Common myeloid progenitor, CD34-positive (primary cell): ENCODE data around the gene CD46.

ENCODE experiments used
- CTCF ChIA-PET: fragments of 350-600 bp; sonication (Branson Sonifier 250); formaldehyde crosslinking; loops from one replicate; lab custom pipeline; 2021; ENCODE audit warnings: antibody characterized with exemption; lab: Charles Lee
- POLR2A ChIA-PET: fragments of 350-600 bp; sonication (Branson Sonifier 250); formaldehyde crosslinking; loops from one replicate; lab custom pipeline; 2021; ENCODE audit warnings: antibody characterized with exemption; lab: Charles Lee
- DNase-seq, 3 donors: peaks; one replicate each; pipeline versions ENCODE4 v3.0.0 to v3.0.0-alpha.2; 2013
- H3K27ac ChIP-seq, 2 experiments: 1 replicate in 1 of 2; 2 replicates in 1 of 2; pipeline ENCODE4 v1.7.0; 2013; ENCODE audit warnings: inconsistent platforms in 2 of 2, low read length in 2 of 2, mild to moderate bottlenecking in 2 of 2, low read depth in 1 of 2, moderate library complexity in 1 of 2; ENCODE audit not compliant: severe bottlenecking in 2 of 2, insufficient read depth in 1 of 2, poor library complexity in 1 of 2
- H3K27me3 ChIP-seq, 5 experiments: replicated peaks in 2 of 5; 1 replicate in 3 of 5; 2 replicates in 2 of 5; pipeline versions ENCODE4 v1.6.1 to v1.7.0; 2013; ENCODE audit warnings: low read length in 4 of 5, mild to moderate bottlenecking in 2 of 5, moderate library complexity in 2 of 5, inconsistent platforms in 1 of 5; ENCODE audit not compliant: insufficient read depth in 5 of 5, control insufficient read depth in 4 of 5
- H3K36me3 ChIP-seq, 4 experiments: 1 replicate in 2 of 4; 2 replicates in 2 of 4; pipeline versions ENCODE4 v1.6.1 to v1.7.0; 2013; ENCODE audit warnings: low read length in 3 of 4, control low read depth in 1 of 4, mild to moderate bottlenecking in 1 of 4; ENCODE audit not compliant: control insufficient read depth in 4 of 4, insufficient read depth in 4 of 4
- H3K4me1 ChIP-seq, 4 experiments: 1 replicate in 3 of 4; 2 replicates in 1 of 4; pipeline versions ENCODE4 v1.6.1 to v1.7.1; 2013; ENCODE audit warnings: low read length in 3 of 4, mild to moderate bottlenecking in 3 of 4, control low read depth in 1 of 4, inconsistent platforms in 1 of 4, moderate library complexity in 1 of 4; ENCODE audit not compliant: control insufficient read depth in 4 of 4, insufficient read depth in 4 of 4; ENCODE audit errors: control extremely low read depth in 1 of 4
- H3K4me3 ChIP-seq, 7 experiments: 1 replicate in 4 of 7; 2 replicates in 3 of 7; pipeline versions ENCODE4 v1.5.1 to v1.7.0; 2013; ENCODE audit warnings: mild to moderate bottlenecking in 7 of 7, low read length in 6 of 7, moderate library complexity in 6 of 7, inconsistent platforms in 2 of 7, low read depth in 2 of 7, control low read depth in 1 of 7; ENCODE audit not compliant: insufficient read depth in 4 of 7, control insufficient read depth in 1 of 7; ENCODE audit errors: extremely low read depth in 1 of 7
- H3K9me3 ChIP-seq, 5 experiments: 1 replicate in 4 of 5; 2 replicates in 1 of 5; pipeline versions ENCODE4 v1.6.1 to v1.7.1; 2013; ENCODE audit warnings: low read length in 4 of 5, mild to moderate bottlenecking in 2 of 5, inconsistent platforms in 1 of 5, low read depth in 1 of 5, moderate library complexity in 1 of 5; ENCODE audit not compliant: control insufficient read depth in 4 of 5, insufficient read depth in 2 of 5; ENCODE audit errors: control extremely low read depth in 1 of 5
- WGBS: methylation state at CpG from one replicate; pipeline ENCODE4 v1.1.5; 2013; ENCODE audit not compliant: insufficient coverage; 5-methylcytosine and 5-hydroxymethylcytosine counted together

The CD46 gene

DNA sequence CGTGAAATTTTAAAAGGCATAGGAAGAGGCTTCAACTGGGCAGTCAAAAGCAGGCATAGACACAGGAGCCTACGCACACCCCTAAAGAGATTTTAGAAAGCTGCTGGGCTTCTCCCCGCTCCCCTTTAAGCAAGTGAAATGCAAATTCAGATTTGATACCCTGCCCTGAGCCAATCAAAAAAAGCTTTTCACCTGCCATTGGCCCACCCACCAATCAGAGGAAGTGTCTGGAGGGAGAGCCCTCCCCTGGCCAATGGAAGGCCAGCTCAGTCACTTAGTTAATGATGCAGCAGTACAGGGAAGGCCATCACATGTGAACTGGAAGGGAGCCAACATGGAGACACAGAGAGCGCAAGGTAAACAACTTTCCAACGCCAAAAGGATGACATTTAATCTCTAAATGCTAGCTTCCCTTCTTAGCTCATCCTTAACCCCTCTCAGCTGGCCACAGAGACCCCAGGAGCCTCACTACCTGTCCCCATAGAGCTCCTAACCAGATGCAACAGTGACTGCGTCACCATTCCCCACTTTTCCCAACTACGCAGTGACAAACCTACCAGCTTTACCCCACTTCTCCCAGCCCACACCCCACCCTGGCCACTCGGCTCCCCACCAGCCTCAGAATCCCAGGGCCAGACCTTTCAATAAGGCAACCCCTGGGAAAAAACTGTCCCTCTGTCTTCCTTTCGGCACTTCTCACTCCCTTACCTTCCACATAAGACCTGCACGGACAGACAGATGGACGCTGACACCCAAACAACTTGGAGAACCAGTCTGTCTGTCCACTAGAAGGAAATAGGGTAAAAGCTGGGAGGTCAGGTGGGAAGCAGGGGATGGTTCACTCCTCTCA, 71.0 kb downstream of the CD46 start:
- H3K27ac ChIP-seq = peak overlapping the region; percentile 81 to 91
- no peaks in the 10 kb centered on the region for H3K9me3 ChIP-seq
- 16% methylated on average over 5 of the region's 11 CpGs for WGBS
- H3K4me3 ChIP-seq = peak overlapping the region in 5 of 7 experiments; percentile 13 to 82 (median 65)
- ChIA-PET POLR2A (interaction anchor here (0.7 to 1.7 kb wide), 6 partner anchors 11 to 50 kb away, joined by 3 to 5 read pairs (median 3); no protein-coding TSS in a partner anchor), CTCF (interaction anchor here (0.8 to 35.8 kb wide), 15 partner anchors 9 to 173 kb away, joined by 3 to 1057 read pairs (median 7); no protein-coding TSS in a partner anchor)
- H3K4me1 ChIP-seq = peaks cover 31 to 71% (median 50%) of the 10 kb centered on the region in 4 experiments
- DNase-seq = peak; percentile 91 to 94 (median 94)
- peaks cover 0 to 59% (median 13%) of the 10 kb centered on the region in 4 experiments for H3K36me3 ChIP-seq
- H3K27me3 ChIP-seq = no peaks in the 10 kb centered on the region

DNA sequence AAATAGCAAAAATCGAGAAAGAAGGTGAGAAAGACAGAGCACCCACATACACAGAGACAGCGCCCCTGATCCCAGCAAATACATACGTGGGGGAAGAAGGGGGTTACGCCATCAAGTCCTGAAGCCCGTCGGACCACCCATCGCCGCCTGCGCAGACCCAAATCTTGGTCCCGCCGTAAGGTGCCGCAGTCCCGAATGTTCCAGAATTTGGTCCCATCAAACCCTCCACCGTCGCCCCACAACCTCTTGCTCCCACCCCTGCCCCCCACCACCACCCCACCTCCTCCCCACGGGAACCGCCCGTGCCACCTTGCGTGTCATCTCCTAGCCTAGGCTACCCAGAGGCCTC, 71.7 kb downstream of the CD46 start:
- 10% methylated on average over 2 of the region's 19 CpGs for WGBS
- ChIA-PET POLR2A (interaction anchor here (0.7 to 1.7 kb wide), 5 partner anchors 11 to 50 kb away, joined by 3 to 5 read pairs (median 3); no protein-coding TSS in a partner anchor), CTCF (interaction anchor here (0.6 to 35.8 kb wide), 13 partner anchors 9 to 172 kb away, joined by 3 to 1057 read pairs (median 7); no protein-coding TSS in a partner anchor)
- peaks cover 36 to 77% (median 56%) of the 10 kb centered on the region in 4 experiments for H3K4me1 ChIP-seq
- H3K9me3 ChIP-seq = no peaks in the 10 kb centered on the region
- H3K27ac ChIP-seq = peak overlapping the region; percentile 81 to 91
- H3K4me3 ChIP-seq = peak overlapping the region in 5 of 7 experiments; percentile 13 to 82 (median 65)
- DNase-seq = no peak
- H3K27me3 ChIP-seq = no peaks in the 10 kb centered on the region
- H3K36me3 ChIP-seq = peaks cover 0 to 55% (median 11%) of the 10 kb centered on the region in 4 experiments

DNA sequence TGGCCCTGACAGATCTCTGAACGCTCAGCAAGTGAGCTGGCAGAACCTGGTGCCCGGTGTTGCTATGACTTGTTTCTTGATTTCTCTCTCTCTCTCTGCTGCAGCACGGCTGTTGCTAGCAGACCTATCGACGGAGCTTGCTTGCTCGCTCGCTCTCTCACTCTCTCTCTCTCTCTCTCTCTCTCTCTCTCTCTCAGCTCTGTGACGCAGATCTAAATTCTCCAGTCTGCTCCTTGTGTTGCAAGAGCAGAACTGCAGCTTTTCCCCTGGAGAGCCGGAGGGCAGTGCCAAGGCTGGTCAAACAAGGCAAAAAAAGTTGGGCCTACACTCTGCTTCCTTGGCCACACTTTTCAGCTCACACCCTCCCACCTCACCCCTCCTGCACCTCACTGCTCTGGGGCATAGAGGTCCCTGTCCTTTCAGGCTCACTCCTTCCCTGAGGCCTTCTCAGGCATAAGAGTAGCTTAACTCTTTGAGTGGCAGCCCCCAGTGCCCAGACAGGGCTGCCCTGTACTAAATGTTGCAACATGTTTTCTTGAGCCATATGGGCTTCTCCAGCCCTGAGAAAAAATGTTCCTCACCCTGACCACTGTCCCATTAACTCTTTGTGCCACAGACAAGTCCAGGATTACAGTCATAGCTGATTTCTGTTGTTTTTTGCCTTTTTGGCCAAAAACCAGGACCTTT, 72.2 kb downstream of the CD46 start:
- peak; percentile 98 to 99 (median 98) for DNase-seq
- WGBS = 1% methylated on average over 7 of the region's 9 CpGs
- Histone ChIP-seq H3K27me3 (no peaks in the 10 kb centered on the region), H3K9me3 (no peaks in the 10 kb centered on the region), H3K36me3 (peaks cover 0 to 50% (median 8%) of the 10 kb centered on the region in 4 experiments), H3K4me3 (peak overlapping the region in 4 of 7 experiments; percentile 8 to 82 (median 56)), H3K27ac (peak overlapping the region; percentile 81 to 91), H3K4me1 (peaks cover 38 to 82% (median 60%) of the 10 kb centered on the region in 4 experiments)
- POLR2A ChIA-PET = interaction anchor here (0.7 to 1.7 kb wide), 5 partner anchors 10 to 49 kb away, joined by 3 to 5 read pairs (median 3); no protein-coding TSS in a partner anchor
- CTCF ChIA-PET = interaction anchor here (0.6 to 35.8 kb wide), 13 partner anchors 9 to 172 kb away, joined by 3 to 1057 read pairs (median 7); no protein-coding TSS in a partner anchor

DNA sequence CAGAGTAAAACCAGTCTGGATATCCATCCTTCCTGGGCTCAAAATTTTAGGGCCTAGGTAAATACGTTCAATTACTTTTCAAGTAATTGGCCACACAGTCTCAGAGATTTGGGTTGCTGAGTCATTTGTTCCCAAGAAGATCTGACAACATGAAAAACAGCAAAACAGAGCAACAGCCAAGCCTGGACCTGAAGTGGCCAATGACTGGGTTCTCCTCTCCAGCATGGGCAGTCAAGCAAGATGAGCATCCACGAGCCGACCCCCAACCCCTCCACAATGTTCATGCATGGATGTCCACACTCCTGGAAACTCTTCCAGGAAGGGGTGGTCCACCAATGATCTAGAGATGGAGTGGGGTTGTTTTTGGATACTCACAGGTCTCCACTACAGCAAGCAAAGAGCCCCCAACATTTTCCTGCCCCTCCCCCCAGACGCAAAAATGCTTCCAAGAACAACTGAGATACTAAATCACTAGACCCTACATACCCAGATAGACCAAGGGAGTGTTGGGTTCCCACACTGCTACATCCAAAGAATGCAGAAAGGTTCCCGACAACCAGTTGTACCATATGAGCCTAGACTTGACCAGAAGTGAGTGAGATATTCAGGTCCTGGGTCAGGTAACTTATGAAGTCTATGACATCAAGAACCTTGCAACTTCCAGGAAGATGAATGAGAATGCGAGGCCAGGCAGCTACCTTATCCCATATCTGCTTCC, 73.0 kb downstream of the CD46 start:
- ChIA-PET CTCF (interaction anchor here (0.6 to 35.8 kb wide), 9 partner anchors 14 to 138 kb away, joined by 3 to 1057 read pairs (median 12); no protein-coding TSS in a partner anchor), POLR2A (interaction anchor here (1.7 kb wide), 1 partner anchor 48 kb away, joined by 5 read pairs; no protein-coding TSS in a partner anchor)
- 71% methylated on average over 3 of the region's 6 CpGs for WGBS
- Histone ChIP-seq H3K36me3 (peaks cover 0 to 42% (median 3%) of the 10 kb centered on the region in 4 experiments), H3K27ac (peak overlapping the region; percentile 81 to 91), H3K9me3 (no peaks in the 10 kb centered on the region), H3K27me3 (no peaks in the 10 kb centered on the region), H3K4me3 (peak overlapping the region in 3 of 7 experiments; percentile 36 to 82 (median 73)), H3K4me1 (peaks cover 39 to 86% (median 65%) of the 10 kb centered on the region in 4 experiments)
- DNase-seq = peak in 1 of 3 donors; percentile 33

DNA sequence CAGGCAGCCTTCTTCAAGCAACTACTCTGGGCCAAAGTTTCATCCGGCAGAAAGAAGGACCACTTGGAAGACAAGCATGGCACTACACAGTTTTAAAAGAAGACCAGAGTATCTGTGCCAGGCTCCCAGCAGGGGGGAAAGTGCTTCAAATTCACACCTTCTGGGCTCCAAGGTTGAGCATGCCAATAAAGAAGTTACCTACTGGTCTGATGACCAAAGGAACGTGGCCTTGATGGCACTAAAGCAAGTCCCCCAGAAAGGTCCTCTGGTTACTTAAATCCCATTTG, 73.5 kb downstream of the CD46 start:
- no peak for DNase-seq
- H3K4me1 ChIP-seq = peaks cover 39 to 85% (median 66%) of the 10 kb centered on the region in 4 experiments
- H3K9me3 ChIP-seq = no peaks in the 10 kb centered on the region
- POLR2A ChIA-PET = interaction anchor here (0.8 to 1.0 kb wide), 2 partner anchors 42 to 79 kb away, joined by 3 read pairs; no protein-coding TSS in a partner anchor
- peak overlapping the region; percentile 81 to 91 for H3K27ac ChIP-seq
- 100% methylated on average over 1 of the region's 2 CpGs for WGBS
- peaks cover 0 to 37% (median 3%) of the 10 kb centered on the region in 4 experiments for H3K36me3 ChIP-seq
- peak overlapping the region in 4 of 7 experiments; percentile 36 to 73 (median 63) for H3K4me3 ChIP-seq
- H3K27me3 ChIP-seq = no peaks in the 10 kb centered on the region
- CTCF ChIA-PET = interaction anchor here (0.6 to 35.8 kb wide), 7 partner anchors 14 to 172 kb away, joined by 3 to 1057 read pairs (median 12); no protein-coding TSS in a partner anchor
